ENCODE results near the gene CMSS1. TPM values are rescaled to one million over a fixed set of nuclear protein-coding genes. Genes with fewer than 3 reads are reported as not detected.

Gene CMSS1
- polyA plus RNA-seq, 1 of the 3 experiments (the other 2 are of a cell fraction), result 9.1 TPM

- TF ChIP-seq CTCF (IDR thresholded peaks at IDR 0.05), result no peak
- no peak for TF ChIP-seq JUND (IDR thresholded peaks at IDR 0.05)
- no peak for TF ChIP-seq MEF2A (IDR thresholded peaks at IDR 0.05; ENCODE audit: borderline replicate concordance, low read depth)
- TF ChIP-seq USF1 (IDR thresholded peaks at IDR 0.05; ENCODE audit: borderline replicate concordance, low read depth), result no peak
- no peak for TF ChIP-seq SIN3A (IDR thresholded peaks at IDR 0.05; ENCODE audit: borderline replicate concordance, low read depth, low read length)
- no peak for TF ChIP-seq SMC3 (IDR thresholded peaks at IDR 0.05; ENCODE audit: low read depth, low read length)
- TF ChIP-seq NRF1 (IDR thresholded peaks at IDR 0.05; ENCODE audit: low read depth, low read length), result no peak
- no peak for TF ChIP-seq YY1 (IDR thresholded peaks at IDR 0.05; ENCODE audit: low read depth)
- TF ChIP-seq RFX5 (IDR thresholded peaks at IDR 0.05; ENCODE audit: low read length), result no peak
- no peak for TF ChIP-seq CHD2 (IDR thresholded peaks at IDR 0.05; ENCODE audit: low read length, partially characterized antibody)
- no peak for TF ChIP-seq PBX3 (IDR thresholded peaks at IDR 0.05)
Measured at GRCh38 chr3:99939876-99940275, 122.2 kb downstream of the CMSS1 start (continued).

GRCh38 chr3:99940350-99940749 is 122.7 kb downstream of the CMSS1 start:
- CTCF ChIA-PET, result interaction anchor here (1.1 kb wide), 1 partner anchor 144 kb away, joined by 3 read pairs; no protein-coding TSS in a partner anchor
- no peak for DNase-seq
- no peak overlapping the region for H2AFZ ChIP-seq (ENCODE audit: low read depth)
- H3K9me3 ChIP-seq, result no peaks in the 10 kb centered on the region
- no peak overlapping the region for H3K4me2 ChIP-seq
- H3K27me3 ChIP-seq (ENCODE audit: insufficient read depth), result no peaks in the 10 kb centered on the region
- H4K20me1 ChIP-seq (ENCODE audit: insufficient read depth), result no peaks in the 10 kb centered on the region
- H3K4me3 ChIP-seq (ENCODE audit: low read depth in 2 of 2, low read length in 1 of 2), result no peak overlapping the region
- 91% methylated on average over 2 of the region's 2 CpGs for WGBS (ENCODE audit: low lambda C conversion rate)
- H3K79me2 ChIP-seq (ENCODE audit: insufficient read depth), result no peaks in the 10 kb centered on the region
- POLR2A ChIA-PET, result no interaction called here
- H3F3A ChIP-seq (replicated peaks; ENCODE audit: insufficient read depth), result peaks cover 3% of the 10 kb centered on the region
- no peak overlapping the region; a peak in 1 of 4 replicates for H3K27ac ChIP-seq (ENCODE audit: low read depth in 2 of 2, low read length in 1 of 2)
- peaks cover 17 to 19% of the 10 kb centered on the region in 2 experiments; a peak in 3 of 4 replicates for H3K4me1 ChIP-seq (ENCODE audit: control insufficient read depth in 1 of 2, insufficient read depth in 2 of 2, low read depth in 1 of 2, low read length in 1 of 2)
- TF ChIP-seq REST (IDR thresholded peaks at IDR 0.05; ENCODE audit: low read depth, low read length) (no peak), EZH2phosphoT487 (IDR thresholded peaks at IDR 0.05; ENCODE audit: borderline replicate concordance, low read depth) (no peak), NRF1 (IDR thresholded peaks at IDR 0.05; ENCODE audit: low read depth, low read length) (no peak), SIN3A (IDR thresholded peaks at IDR 0.05; ENCODE audit: borderline replicate concordance, low read depth, low read length) (no peak), ELF1 (IDR thresholded peaks at IDR 0.05) (no peak), YY1 (IDR thresholded peaks at IDR 0.05; ENCODE audit: low read depth) (no peak), FOXM1 (IDR thresholded peaks at IDR 0.05; ENCODE audit: low read depth) (no peak), GATA2 (CRISPR knock-in tag; IDR thresholded peaks at IDR 0.05) (no peak), ZBTB33 (IDR thresholded peaks at IDR 0.05; ENCODE audit: borderline replicate concordance, low read depth) (no peak), CHD2 (IDR thresholded peaks at IDR 0.05; ENCODE audit: low read length, partially characterized antibody) (no peak), FOXJ3 (CRISPR knock-in tag; IDR thresholded peaks at IDR 0.05) (no peak), MEF2A (IDR thresholded peaks at IDR 0.05; ENCODE audit: borderline replicate concordance, low read depth) (no peak), EP300 (IDR thresholded peaks at IDR 0.05; ENCODE audit: borderline replicate concordance in 1 of 2, low read depth in 1 of 2, low read length in 1 of 2) (no peak), RCOR1 (IDR thresholded peaks at IDR 0.05; ENCODE audit: low read length) (no peak), RXRA (IDR thresholded peaks at IDR 0.05; ENCODE audit: borderline replicate concordance, low read depth) (no peak), JUND (IDR thresholded peaks at IDR 0.05) (no peak)
- no peaks in the 10 kb centered on the region for H3K9me2 ChIP-seq
- no peaks in the 10 kb centered on the region for H3K36me3 ChIP-seq (replicated peaks in 1 of 2; ENCODE audit: control insufficient read depth in 1 of 2, insufficient read depth in 2 of 2, low read length in 1 of 2)
- H3K9ac ChIP-seq, result no peak overlapping the region

Measured in SK-N-SH (cell line).